ENCODE data around the gene FKBP7.
"Not testable (repeated sequence)": the region's sequence is repeated elsewhere in the genome, so short reads cannot be mapped to it uniquely, and the experiment has no call there.

Gene FKBP7

GRCh38 chr2:178478439-178479274 lies at the start of gene FKBP7:
Gene FKBP7 (minus strand): TSS chr2:178478600. CDS start chr2:178478499, 101 bp downstream.
- DNase-seq: peak; percentile 94

GRCh38 chr2:178527592-178527991 lies 49.2 kb upstream of the FKBP7 start:
- DNase-seq: no peak

GRCh38 chr2:178526256-178526655 lies 47.9 kb upstream of the FKBP7 start:
- DNase-seq: no peak

- not testable (repeated sequence) for DNase-seq
Observed at GRCh38 chr2:178525460-178525859, 47.1 kb upstream of the FKBP7 start.

GRCh38 chr2:178525010-178525409 lies 46.6 kb upstream of the FKBP7 start:
- DNase-seq: not testable (repeated sequence)

- DNase-seq: no peak
Observed at GRCh38 chr2:178523596-178524134, 45.3 kb upstream of the FKBP7 start.

- DNase-seq: peak; percentile 67
Observed at GRCh38 chr2:178522950-178523595, 44.7 kb upstream of the FKBP7 start.

GRCh38 chr2:178521304-178522150 lies 43.1 kb upstream of the FKBP7 start:
- DNase-seq: no peak

- DNase-seq: no peak
Observed at GRCh38 chr2:178517496-178517895, 39.1 kb upstream of the FKBP7 start.

- no peak for DNase-seq
Observed at GRCh38 chr2:178514664-178515063, 36.3 kb upstream of the FKBP7 start.

- DNase-seq: no peak
Observed at GRCh38 chr2:178513876-178514275, 35.5 kb upstream of the FKBP7 start.

GRCh38 chr2:178512484-178512883 lies 34.1 kb upstream of the FKBP7 start:
- DNase-seq: no peak

- no peak for DNase-seq
Observed at GRCh38 chr2:178510384-178510783, 32.0 kb upstream of the FKBP7 start.

- DNase-seq: no peak
Observed at GRCh38 chr2:178508646-178509045, 30.2 kb upstream of the FKBP7 start.

GRCh38 chr2:178506949-178507348 lies 28.5 kb upstream of the FKBP7 start:
- DNase-seq: no peak

- no peak for DNase-seq
Observed at GRCh38 chr2:178506524-178506923, 28.1 kb upstream of the FKBP7 start.

- no peak for DNase-seq
Observed at GRCh38 chr2:178506101-178506500, 27.7 kb upstream of the FKBP7 start.

- no peak for DNase-seq
Observed at GRCh38 chr2:178502751-178503150, 24.4 kb upstream of the FKBP7 start.

- no peak for DNase-seq
Observed at GRCh38 chr2:178499640-178500039, 21.2 kb upstream of the FKBP7 start.

GRCh38 chr2:178498137-178498536 lies 19.7 kb upstream of the FKBP7 start:
- DNase-seq: no peak

- no peak for DNase-seq
Observed at GRCh38 chr2:178496049-178496448, 17.6 kb upstream of the FKBP7 start.

GRCh38 chr2:178491612-178492011 lies 13.2 kb upstream of the FKBP7 start:
- DNase-seq: no peak

- DNase-seq: no peak
Observed at GRCh38 chr2:178485356-178485755, 7.0 kb upstream of the FKBP7 start.
